Gastrocnemius medialis (tissue), 4 donors: ENCODE data around the gene TNS3. TPM values are rescaled to one million over a fixed set of nuclear protein-coding genes. Genes with fewer than 3 reads are reported as not detected.

Source experiments
- ATAC-seq, 2 donors: fragments of 150-250 bp; one replicate each; pipeline ENCODE4 v1.9.1; 2016
- DNase-seq, 2 donors: peaks; one replicate each; pipeline ENCODE4 v3.0.0-alpha.2; 2019
- H3K27ac ChIP-seq, 4 donors: fragments of 200-600 bp; sonication (generic); 1 replicate in 1 of 4; 2 replicates in 3 of 4; pipeline ENCODE4 v1.5.1; 2016 to 2018; ENCODE audit warnings: mild to moderate bottlenecking in 2 of 4, moderate library complexity in 1 of 4
- H3K27me3 ChIP-seq, 3 donors: fragments of 200-600 bp; sonication (generic) in 2 of 3; 1 replicate in 1 of 3; 2 replicates in 2 of 3; pipeline versions ENCODE4 v1.5.1 to v1.6.0; 2016 to 2019; ENCODE audit warnings: mild to moderate bottlenecking in 1 of 3, moderate library complexity in 1 of 3
- H3K36me3 ChIP-seq, 2 donors: fragments of 200-600 bp; sonication (generic) in 1 of 2; one replicate each; pipeline ENCODE4 v1.5.1; 2017 to 2018
- H3K4me1 ChIP-seq, 2 donors: fragments of 200-600 bp; sonication (generic) in 1 of 2; one replicate each; pipeline ENCODE4 v1.5.1; 2016 to 2017; ENCODE audit warnings: mild to moderate bottlenecking in 2 of 2
- H3K4me3 ChIP-seq, 4 donors: fragments of 200-600 bp; sonication (generic) in 3 of 4; 1 replicate in 1 of 4; 2 replicates in 3 of 4; pipeline ENCODE4 v1.5.1; 2016 to 2019; ENCODE audit warnings: mild to moderate bottlenecking in 2 of 4
- H3K9me3 ChIP-seq, 3 donors: fragments of 200-600 bp; sonication (generic) in 2 of 3; 1 replicate in 1 of 3; 2 replicates in 2 of 3; pipeline ENCODE4 v1.5.1; 2016 to 2019
- CTCF ChIP-seq, 5 experiments: fragments of 450-650 bp in 3 of 5; fragments of 200-600 bp in 2 of 5; sonication (generic) in 2 of 5; IDR thresholded peaks in 4 of 5; conservative IDR thresholded peaks in 1 of 5; 1 replicate in 4 of 5; 2 replicates in 1 of 5; pipeline ENCODE4 v1.5.1; 2016 to 2019; ENCODE audit warnings: antibody characterized with exemption in 5 of 5, mild to moderate bottlenecking in 3 of 5, moderate library complexity in 3 of 5
- POLR2A ChIP-seq, 2 donors: fragments of 450-650 bp; IDR thresholded peaks; one replicate each; pipeline ENCODE4 v1.6.1; 2017; ENCODE audit warnings: antibody characterized with exemption in 2 of 2, mild to moderate bottlenecking in 2 of 2, moderate library complexity in 2 of 2
- in situ Hi-C, 4 donors: fragments of 200-750 bp; cut with MboI; loops; one replicate each; pipeline versions ENCODE4 v1.15.0 to v1.8.0; 2017; ENCODE audit warnings: low sequenced_read_pairs in 4 of 4
- intact Hi-C: fragments of 100-400 bp; cut with DNase I; formaldehyde crosslinking; loops from one replicate; pipeline ENCODE4 v1.15.1; 2023; ENCODE audit warnings: low total_unique reads
- total RNA-seq, 4 donors: library from RNA; depleted of rRNA; stranded (reverse); fragments of >200 nt; gene quantifications; one replicate each; pipeline versions ENCODE4 v1.1.0 to v1.2.3, GENCODE V29; 2016

The TNS3 gene
- total RNA-seq, 4 donors from 2014 or later = 39.4 to 64.3 (median 50.5) TPM

DNA sequence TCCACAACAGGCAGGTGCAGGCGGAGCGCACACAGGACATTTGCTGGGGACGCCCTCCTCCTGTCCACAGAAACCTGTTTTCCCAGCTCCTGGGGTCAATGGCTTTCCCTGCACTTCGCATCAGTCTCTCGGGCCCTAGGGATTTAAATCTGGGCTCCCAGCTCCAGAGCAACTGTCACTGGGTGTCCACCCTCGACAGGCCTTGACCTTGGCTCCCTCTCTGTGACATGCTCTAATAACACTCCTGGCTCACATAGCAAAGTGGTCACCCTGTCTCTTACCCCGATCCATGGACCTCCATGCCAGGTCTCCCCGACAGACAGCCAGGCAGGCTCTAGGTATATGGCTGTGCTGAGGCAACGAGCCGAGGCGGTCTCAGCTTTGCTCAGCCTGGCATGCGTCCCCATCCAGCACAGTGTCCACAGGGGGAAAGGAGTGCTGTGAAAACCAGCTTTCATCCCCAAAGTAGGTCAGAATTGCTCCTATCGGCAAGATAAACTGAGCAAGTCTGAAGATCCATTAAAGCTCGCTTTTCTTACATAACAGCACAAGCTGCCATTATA lies 195.6 kb downstream of the TNS3 start:
- H3K4me3 ChIP-seq = no peak overlapping the region
- intact Hi-C loops (no loop called here), in situ Hi-C loops (no loop called here)
- TF ChIP-seq POLR2A (IDR thresholded peaks at IDR 0.05) = no peak
- no peak for TF ChIP-seq CTCF (IDR thresholded peaks at IDR 0.05 in 4 of 5, conservative IDR thresholded peaks at IDR 0.05 in 1 of 5)
- no peak for ATAC-seq
- H3K36me3 ChIP-seq = peaks cover 0 to 11% of the 10 kb centered on the region in 2 donors
- no peaks in the 10 kb centered on the region for H3K9me3 ChIP-seq
- no peaks in the 10 kb centered on the region for H3K27me3 ChIP-seq
- DNase-seq = peak in 1 of 2 donors; percentile 3
- no peak overlapping the region for H3K27ac ChIP-seq
- peaks cover 0 to 14% of the 10 kb centered on the region in 2 donors for H3K4me1 ChIP-seq

DNA sequence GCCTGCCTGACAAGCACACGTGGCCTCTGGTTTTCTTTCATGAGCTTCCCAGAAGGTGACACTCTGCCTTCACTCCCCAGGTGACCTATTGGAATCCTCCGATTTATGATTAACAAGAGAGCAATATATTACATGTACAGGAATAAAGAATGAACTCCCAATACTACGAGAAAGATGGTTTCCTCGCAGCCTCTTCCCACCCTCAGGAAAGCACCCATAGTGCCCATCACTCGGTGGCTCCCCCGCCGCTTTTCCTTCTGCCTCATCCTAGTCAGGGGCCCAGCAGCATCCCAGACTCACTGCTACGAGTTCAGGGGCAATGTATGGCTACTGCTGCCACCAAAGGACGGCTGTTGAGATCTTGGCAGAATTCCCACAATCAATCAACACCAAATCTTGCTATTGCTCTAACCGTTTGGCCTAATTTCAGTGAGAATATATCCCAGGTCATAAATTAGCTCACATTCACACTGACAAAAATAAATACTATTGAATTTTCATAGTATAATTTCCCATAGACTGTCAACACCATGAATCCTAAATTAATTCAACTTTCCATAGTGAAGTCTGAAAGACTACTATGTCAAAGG lies 196.3 kb downstream of the TNS3 start:
- Histone ChIP-seq H3K27me3 (no peaks in the 10 kb centered on the region), H3K4me1 (peaks cover 1 to 21% of the 10 kb centered on the region in 2 donors), H3K36me3 (peaks cover 0 to 5% of the 10 kb centered on the region in 2 donors), H3K27ac (no peak overlapping the region), H3K4me3 (no peak overlapping the region), H3K9me3 (no peaks in the 10 kb centered on the region)
- intact Hi-C loops = no loop called here
- ATAC-seq = no peak
- TF ChIP-seq POLR2A (IDR thresholded peaks at IDR 0.05) (no peak), CTCF (IDR thresholded peaks at IDR 0.05 in 4 of 5, conservative IDR thresholded peaks at IDR 0.05 in 1 of 5) (no peak)
- in situ Hi-C loops = no loop called here
- no peak for DNase-seq

GRCh38 chr7:47384755-47385535 lies 197.0 kb downstream of the TNS3 start:
- Histone ChIP-seq H3K27ac (no peak overlapping the region), H3K36me3 (peaks cover 0 to 5% of the 10 kb centered on the region in 2 donors), H3K4me3 (no peak overlapping the region), H3K27me3 (no peaks in the 10 kb centered on the region), H3K4me1 (peaks cover 8 to 28% of the 10 kb centered on the region in 2 donors), H3K9me3 (no peaks in the 10 kb centered on the region)
- in situ Hi-C loops = no loop called here
- TF ChIP-seq CTCF (IDR thresholded peaks at IDR 0.05 in 4 of 5, conservative IDR thresholded peaks at IDR 0.05 in 1 of 5) = no peak
- TF ChIP-seq POLR2A (IDR thresholded peaks at IDR 0.05) = no peak
- DNase-seq (no peak), ATAC-seq (no peak)
- intact Hi-C loops = no loop called here

- Histone ChIP-seq H3K4me1 (peaks cover 19 to 39% of the 10 kb centered on the region in 2 donors), H3K9me3 (no peaks in the 10 kb centered on the region), H3K36me3 (peaks cover 0 to 5% of the 10 kb centered on the region in 2 donors), H3K27me3 (no peaks in the 10 kb centered on the region), H3K27ac (no peak overlapping the region), H3K4me3 (no peak overlapping the region)
- TF ChIP-seq CTCF (IDR thresholded peaks at IDR 0.05 in 4 of 5, conservative IDR thresholded peaks at IDR 0.05 in 1 of 5) = no peak
- no peak for TF ChIP-seq POLR2A (IDR thresholded peaks at IDR 0.05)
- in situ Hi-C loops = no loop called here
- intact Hi-C loops = no loop called here
- ATAC-seq (no peak), DNase-seq (no peak)
Measured at GRCh38 chr7:47383696-47384445, 198.0 kb downstream of the TNS3 start.
